ENCODE results near the gene SLC35C1.

SLC35C1 gene

GRCh38 chr11:45771566-45772448, 33.1 kb upstream of the SLC35C1 start:
- Histone ChIP-seq H3K27me3 (ENCODE audit: insufficient read depth, low read length) (peaks cover 17% of the 10 kb centered on the region), H3K9me3 (ENCODE audit: insufficient read depth, low read depth, low read length) (no peaks in the 10 kb centered on the region), H3K36me3 (ENCODE audit: insufficient read depth, low read depth, low read length) (no peaks in the 10 kb centered on the region), H3K27ac (ENCODE audit: low read length) (no peak overlapping the region), H3K4me1 (ENCODE audit: insufficient read depth, low read length) (0 out of 2 replicates have a peak, but pooled peaks cover 2% of the 10 kb centered on the region), H3K4me3 (ENCODE audit: low read length) (peak overlapping the region; percentile 67), H3K9ac (ENCODE audit: low read depth, low read length) (no peak overlapping the region)

- Histone ChIP-seq H3K9ac (ENCODE audit: low read depth, low read length) (no peak overlapping the region), H3K27me3 (ENCODE audit: insufficient read depth, low read length) (peaks cover 17% of the 10 kb centered on the region), H3K27ac (ENCODE audit: low read length) (no peak overlapping the region), H3K4me3 (ENCODE audit: low read length) (no peak overlapping the region), H3K4me1 (ENCODE audit: insufficient read depth, low read length) (0 out of 2 replicates have a peak, but pooled peaks cover 2% of the 10 kb centered on the region), H3K9me3 (ENCODE audit: insufficient read depth, low read depth, low read length) (no peaks in the 10 kb centered on the region), H3K36me3 (ENCODE audit: insufficient read depth, low read depth, low read length) (no peaks in the 10 kb centered on the region)
Observed at GRCh38 chr11:45772449-45772774, 32.5 kb upstream of the SLC35C1 start.

GRCh38 chr11:45772986-45773785, 31.8 kb upstream of the SLC35C1 start:
- Histone ChIP-seq H3K27ac (ENCODE audit: low read length) (no peak overlapping the region), H3K27me3 (ENCODE audit: insufficient read depth, low read length) (peaks cover 17% of the 10 kb centered on the region), H3K4me3 (ENCODE audit: low read length) (no peak overlapping the region), H3K4me1 (ENCODE audit: insufficient read depth, low read length) (0 out of 2 replicates have a peak, but pooled peaks cover 2% of the 10 kb centered on the region), H3K9me3 (ENCODE audit: insufficient read depth, low read depth, low read length) (no peaks in the 10 kb centered on the region), H3K9ac (ENCODE audit: low read depth, low read length) (no peak overlapping the region), H3K36me3 (ENCODE audit: insufficient read depth, low read depth, low read length) (no peaks in the 10 kb centered on the region)

- H3K27ac ChIP-seq (ENCODE audit: low read length) = no peak overlapping the region
- 0 out of 2 replicates have a peak, but pooled peaks cover 2% of the 10 kb centered on the region for H3K4me1 ChIP-seq (ENCODE audit: insufficient read depth, low read length)
- H3K27me3 ChIP-seq (ENCODE audit: insufficient read depth, low read length) = peaks cover 17% of the 10 kb centered on the region
- no peak overlapping the region for H3K9ac ChIP-seq (ENCODE audit: low read depth, low read length)
- no peaks in the 10 kb centered on the region for H3K9me3 ChIP-seq (ENCODE audit: insufficient read depth, low read depth, low read length)
- H3K4me3 ChIP-seq (ENCODE audit: low read length) = no peak overlapping the region
- H3K36me3 ChIP-seq (ENCODE audit: insufficient read depth, low read depth, low read length) = no peaks in the 10 kb centered on the region
Observed at GRCh38 chr11:45773786-45774655, 30.9 kb upstream of the SLC35C1 start.

- Histone ChIP-seq H3K27ac (ENCODE audit: low read length) (no peak overlapping the region), H3K4me1 (ENCODE audit: insufficient read depth, low read length) (0 out of 2 replicates have a peak, but pooled peaks cover 2% of the 10 kb centered on the region), H3K4me3 (ENCODE audit: low read length) (no peak overlapping the region), H3K36me3 (ENCODE audit: insufficient read depth, low read depth, low read length) (no peaks in the 10 kb centered on the region), H3K27me3 (ENCODE audit: insufficient read depth, low read length) (peaks cover 17% of the 10 kb centered on the region), H3K9ac (ENCODE audit: low read depth, low read length) (no peak overlapping the region), H3K9me3 (ENCODE audit: insufficient read depth, low read depth, low read length) (no peaks in the 10 kb centered on the region)
Observed at GRCh38 chr11:45774786-45775185, 30.2 kb upstream of the SLC35C1 start.

GRCh38 chr11:45777127-45777969, 27.6 kb upstream of the SLC35C1 start:
- Histone ChIP-seq H3K4me3 (ENCODE audit: low read length) (no peak overlapping the region), H3K9ac (ENCODE audit: low read depth, low read length) (no peak overlapping the region), H3K9me3 (ENCODE audit: insufficient read depth, low read depth, low read length) (no peaks in the 10 kb centered on the region)

GRCh38 chr11:45778341-45778740, 26.6 kb upstream of the SLC35C1 start:
- Histone ChIP-seq H3K9ac (ENCODE audit: low read depth, low read length) (no peak overlapping the region), H3K27ac (ENCODE audit: low read length) (no peak overlapping the region), H3K27me3 (ENCODE audit: insufficient read depth, low read length) (no peaks in the 10 kb centered on the region), H3K9me3 (ENCODE audit: insufficient read depth, low read depth, low read length) (no peaks in the 10 kb centered on the region), H3K36me3 (ENCODE audit: insufficient read depth, low read depth, low read length) (no peaks in the 10 kb centered on the region), H3K4me1 (ENCODE audit: insufficient read depth, low read length) (no peaks in the 10 kb centered on the region), H3K4me3 (ENCODE audit: low read length) (no peak overlapping the region)

More at GRCh38 chr11:45777127-45777969, 27.6 kb upstream of the SLC35C1 start:
- no peaks in the 10 kb centered on the region for H3K36me3 ChIP-seq (ENCODE audit: insufficient read depth, low read depth, low read length)
- H3K4me1 ChIP-seq (ENCODE audit: insufficient read depth, low read length) = no peaks in the 10 kb centered on the region
- peaks cover under 1% of the 10 kb centered on the region; the same call in 1 of the 2 replicates for H3K27me3 ChIP-seq (ENCODE audit: insufficient read depth, low read length)
- no peak overlapping the region for H3K27ac ChIP-seq (ENCODE audit: low read length)

GRCh38 chr11:45779602-45780001, 25.3 kb upstream of the SLC35C1 start:
- Histone ChIP-seq H3K27ac (ENCODE audit: low read length) (no peak overlapping the region), H3K9me3 (ENCODE audit: insufficient read depth, low read depth, low read length) (no peaks in the 10 kb centered on the region), H3K9ac (ENCODE audit: low read depth, low read length) (no peak overlapping the region), H3K4me3 (ENCODE audit: low read length) (no peak overlapping the region), H3K27me3 (ENCODE audit: insufficient read depth, low read length) (no peaks in the 10 kb centered on the region), H3K36me3 (ENCODE audit: insufficient read depth, low read depth, low read length) (no peaks in the 10 kb centered on the region), H3K4me1 (ENCODE audit: insufficient read depth, low read length) (no peaks in the 10 kb centered on the region)

- Histone ChIP-seq H3K9me3 (ENCODE audit: insufficient read depth, low read depth, low read length) (no peaks in the 10 kb centered on the region), H3K4me3 (ENCODE audit: low read length) (no peak overlapping the region), H3K27ac (ENCODE audit: low read length) (no peak overlapping the region), H3K9ac (ENCODE audit: low read depth, low read length) (no peak overlapping the region), H3K36me3 (ENCODE audit: insufficient read depth, low read depth, low read length) (no peaks in the 10 kb centered on the region), H3K4me1 (ENCODE audit: insufficient read depth, low read length) (no peaks in the 10 kb centered on the region), H3K27me3 (ENCODE audit: insufficient read depth, low read length) (no peaks in the 10 kb centered on the region)
Observed at GRCh38 chr11:45786272-45786671, 18.7 kb upstream of the SLC35C1 start.

- Histone ChIP-seq H3K9me3 (ENCODE audit: insufficient read depth, low read depth, low read length) (no peaks in the 10 kb centered on the region), H3K9ac (ENCODE audit: low read depth, low read length) (no peak overlapping the region), H3K36me3 (ENCODE audit: insufficient read depth, low read depth, low read length) (no peaks in the 10 kb centered on the region), H3K27me3 (ENCODE audit: insufficient read depth, low read length) (no peaks in the 10 kb centered on the region), H3K4me3 (ENCODE audit: low read length) (no peak overlapping the region), H3K27ac (ENCODE audit: low read length) (no peak overlapping the region), H3K4me1 (ENCODE audit: insufficient read depth, low read length) (no peaks in the 10 kb centered on the region)
Observed at GRCh38 chr11:45788887-45789286, 16.1 kb upstream of the SLC35C1 start.

All from iPS-20b (cell line).